Left renal cortex interstitium (tissue), 4 donors: Measurements from ENCODE around the gene TEKT5. TPM values are rescaled to one million over a fixed set of nuclear protein-coding genes. Genes with fewer than 3 reads are reported as not detected.

Experiments used
- DNase-seq, 4 donors: peaks; one replicate each; pipeline ENCODE4 v3.0.0-alpha.2; 2013; ENCODE audit warnings: low read depth in 4 of 4, low spot score in 2 of 4, missing footprints in 1 of 4
- polyA plus RNA-seq, 4 donors: library from polyadenylated mRNA; unstranded; fragments of 120-200 nt; gene quantifications; one replicate each; pipeline ENCODE4 v1.2.1, GENCODE V29; 2013; ENCODE audit not compliant: insufficient read length in 4 of 4

Gene TEKT5
- polyA plus RNA-seq, 4 donors: 0.17 to 0.64 (median 0.38) TPM

GRCh38 chr16:10584981-10585438 is 109.7 kb downstream of the TEKT5 start:
- no peak for DNase-seq

DNA sequence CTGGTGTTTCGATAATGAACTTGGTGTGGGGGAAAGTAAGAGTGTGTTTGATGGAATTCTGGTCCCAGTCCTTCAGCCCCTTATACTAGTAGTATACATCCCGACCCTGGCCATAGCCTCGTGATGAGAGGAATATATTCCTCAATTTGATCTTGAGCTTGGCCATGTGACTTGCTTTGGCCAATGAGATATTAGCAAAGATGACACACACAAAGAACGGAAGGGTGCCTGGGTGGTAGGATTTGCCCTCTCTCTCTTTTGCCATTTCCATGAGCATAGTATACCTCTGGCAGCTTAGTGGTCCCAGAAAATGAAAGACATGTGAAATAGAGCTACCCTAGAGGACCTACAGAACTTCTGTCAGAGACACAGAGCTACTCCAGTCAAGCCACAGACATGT is 111.5 kb downstream of the TEKT5 start:
- DNase-seq: no peak

- no peak for DNase-seq
Measured at GRCh38 chr16:10581507-10581906, 113.2 kb downstream of the TEKT5 start.

DNA sequence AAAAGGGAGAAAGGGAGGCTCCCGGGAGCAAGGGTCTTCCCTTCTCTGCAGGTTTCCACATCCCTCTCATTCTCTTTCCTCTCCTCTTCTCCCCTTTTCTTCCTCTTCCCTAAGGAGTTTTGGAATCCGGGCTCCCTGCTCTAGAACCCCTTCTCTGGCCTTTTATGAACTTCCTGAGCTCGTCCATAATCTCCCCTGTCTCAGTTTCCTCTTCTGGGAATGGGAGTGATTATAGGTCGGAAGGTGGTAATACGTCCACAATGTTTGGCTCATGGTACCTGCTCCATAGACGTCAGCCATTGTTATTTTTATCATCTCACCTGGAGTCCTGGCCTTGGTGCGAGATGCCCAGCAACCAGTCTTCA is 113.9 kb downstream of the TEKT5 start:
- no peak for DNase-seq

DNA sequence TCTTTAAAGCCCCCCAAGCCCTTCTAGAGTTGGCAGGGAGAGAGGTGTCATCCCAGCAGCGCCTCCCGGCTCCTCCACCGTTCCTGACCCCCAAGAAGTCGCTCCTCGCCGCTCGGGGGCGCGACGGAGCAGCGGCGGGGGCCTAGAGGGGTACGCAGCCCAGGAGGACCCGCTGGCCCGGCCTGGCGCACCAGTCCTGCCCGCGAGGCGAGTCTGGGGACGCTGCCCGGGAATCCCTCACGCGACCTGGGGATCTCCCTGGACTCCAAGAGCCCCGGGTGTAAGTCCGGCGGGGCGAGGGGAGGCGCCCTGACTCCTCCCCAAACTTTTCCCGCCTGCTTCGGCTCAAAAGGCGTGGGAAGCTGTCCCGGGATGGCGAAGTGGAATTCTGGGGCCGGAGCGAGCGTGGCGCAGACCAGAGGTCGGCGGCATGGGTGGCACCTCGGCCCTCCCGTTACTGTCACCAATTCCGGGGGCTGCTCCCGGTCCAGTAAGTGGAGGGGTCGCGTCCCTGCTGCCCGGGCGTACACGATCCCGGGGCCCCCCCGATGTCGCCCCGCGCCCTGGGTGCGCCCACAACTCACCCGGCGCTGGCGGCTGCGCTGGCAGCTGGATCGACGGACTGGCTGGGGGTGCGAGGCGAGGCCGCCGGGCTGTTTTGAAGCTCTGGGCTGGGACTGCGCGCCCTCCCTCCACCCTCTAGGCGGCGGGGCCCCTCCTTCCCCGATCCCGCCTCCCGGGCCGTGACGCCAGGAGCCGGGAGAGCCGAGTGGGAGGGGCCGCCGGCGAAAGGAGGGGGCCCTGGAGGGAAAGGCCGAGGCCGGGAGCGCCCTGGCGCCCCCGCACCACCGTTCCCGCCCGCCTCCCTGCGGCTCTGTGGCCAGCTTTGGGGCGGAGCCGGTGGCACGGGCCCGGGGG is 114.5 kb downstream of the TEKT5 start, which contains the start of gene EMP2:
Gene EMP2, minus strand, starts transcription at position 634 of the 918 bp plus-strand sequence. CDS start 32,981 bp downstream, outside the sequence.
- peak; percentile 39 to 70 (median 58) for DNase-seq

GRCh38 chr16:10579575-10579964 is 115.2 kb downstream of the TEKT5 start:
- no peak for DNase-seq

DNA sequence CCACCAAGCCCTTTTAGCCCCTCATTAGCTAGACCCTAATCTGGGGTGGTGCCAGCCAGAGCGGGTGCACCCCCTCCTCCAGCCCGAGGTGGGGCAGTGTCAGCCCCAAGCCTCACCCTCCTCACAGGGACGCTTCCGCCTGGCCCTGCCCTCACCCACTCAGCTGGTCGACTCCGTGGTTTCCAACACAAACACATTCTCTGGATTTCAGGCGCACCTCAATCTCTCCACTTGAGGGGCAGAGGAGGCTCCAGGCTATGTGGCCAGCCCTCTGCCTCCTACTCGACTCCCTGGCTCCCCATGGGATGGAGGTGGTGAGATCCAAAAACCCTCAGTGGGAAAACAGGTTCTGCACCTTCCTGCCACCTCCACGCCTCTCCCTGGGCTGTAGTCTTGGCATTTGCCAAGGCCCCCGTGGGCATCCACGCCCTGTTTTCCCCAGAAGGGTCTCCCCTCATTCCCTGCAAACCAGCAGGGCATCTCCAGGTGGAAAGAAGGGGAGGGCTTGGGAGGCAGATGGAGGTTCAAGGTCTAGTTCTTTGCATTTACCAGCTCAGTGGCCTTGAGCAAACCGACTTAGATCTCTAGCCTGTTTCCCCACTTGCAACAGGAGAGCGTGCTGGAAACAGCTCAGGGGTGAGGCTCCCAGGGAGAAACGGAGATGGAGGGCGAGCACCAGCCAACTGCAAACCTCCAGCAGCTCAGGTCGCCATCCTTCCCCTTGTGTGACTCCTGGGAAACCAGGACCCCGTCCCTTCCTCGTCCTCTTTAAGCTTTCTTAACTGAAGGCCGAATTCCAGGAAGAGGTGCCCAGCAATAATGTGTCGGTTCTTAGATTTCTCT is 116.0 kb downstream of the TEKT5 start:
- DNase-seq: no peak

Other genes starting within 250 kb of the TEKT5 start
- 10 to 100 TPM; 22.2 to 25.9 (median 23.9) TPM for gene EMP2, start 114.3 kb downstream of the TEKT5 start, polyA plus RNA-seq
- gene NUBP1, start 48.9 kb upstream of the TEKT5 start, polyA plus RNA-seq: 10 to 100 TPM; 29.6 to 43.3 (median 32.7) TPM
- gene TVP23A, start 123.9 kb upstream of the TEKT5 start, polyA plus RNA-seq: 1 to 10 TPM; 2.4 to 5.0 (median 4.7) TPM
- gene CIITA, start 182.3 kb upstream of the TEKT5 start, polyA plus RNA-seq: 1 to 10 TPM; 4.9 to 8.0 (median 6.4) TPM
- 10 to 100 TPM; 40.6 to 57.3 (median 45.0) TPM for gene DEXI, start 247.5 kb upstream of the TEKT5 start, polyA plus RNA-seq
- 10 to 100 TPM; 21.0 to 32.1 (median 24.5) TPM for gene CLEC16A, start 249.6 kb upstream of the TEKT5 start, polyA plus RNA-seq